NCI-H128 (cell line): ENCODE data around the gene ZBTB46.

Experiments
- DNase-seq: peaks from one replicate; lab custom pipeline; 2025; ENCODE audit not compliant: unreplicated experiment; lab: John Stamatoyannopoulos, UW

The ZBTB46 gene

GRCh38 chr20:63768591-63769515 is 62.2 kb downstream of the ZBTB46 start:
- no peak for DNase-seq

- DNase-seq: no peak
These were observed 63.2 kb downstream of the ZBTB46 start for GRCh38 chr20:63767886-63768285.

GRCh38 chr20:63767456-63767855 is 63.6 kb downstream of the ZBTB46 start:
- no peak for DNase-seq

- no peak for DNase-seq
These were observed 64.2 kb downstream of the ZBTB46 start for GRCh38 chr20:63766695-63767426.

GRCh38 chr20:63765902-63766301 is 65.2 kb downstream of the ZBTB46 start:
- DNase-seq: no peak

GRCh38 chr20:63765082-63765873 is 65.8 kb downstream of the ZBTB46 start:
- DNase-seq: no peak

GRCh38 chr20:63759377-63759901 is 71.6 kb downstream of the ZBTB46 start:
- no peak for DNase-seq

GRCh38 chr20:63758152-63758551 is 72.9 kb downstream of the ZBTB46 start:
- no peak for DNase-seq

GRCh38 chr20:63756648-63756991 is 74.4 kb downstream of the ZBTB46 start:
- no peak for DNase-seq

GRCh38 chr20:63755933-63756647 is 75.0 kb downstream of the ZBTB46 start:
- DNase-seq: no peak

- no peak for DNase-seq
These were observed 77.1 kb downstream of the ZBTB46 start for GRCh38 chr20:63754008-63754407.

- DNase-seq: no peak
These were observed 77.7 kb downstream of the ZBTB46 start for GRCh38 chr20:63753381-63753780.

- DNase-seq: no peak
These were observed 78.5 kb downstream of the ZBTB46 start for GRCh38 chr20:63752411-63753101.

- no peak for DNase-seq
These were observed 79.4 kb downstream of the ZBTB46 start for GRCh38 chr20:63751471-63752271.

GRCh38 chr20:63750807-63751470 is 80.1 kb downstream of the ZBTB46 start:
- DNase-seq: no peak

GRCh38 chr20:63749597-63750508 is 81.2 kb downstream of the ZBTB46 start:
- no peak for DNase-seq

- DNase-seq: no peak
These were observed 82.2 kb downstream of the ZBTB46 start for GRCh38 chr20:63748934-63749270.
